Measurements from ENCODE around the gene IL4.

Gene IL4

GRCh38 chr5:132639706-132640130, 34.1 kb upstream of the IL4 start:
- TF ChIP-seq CTCF (conservative IDR thresholded peaks at IDR 0.05; ENCODE audit: low read depth) = no peak
- no peak for DNase-seq (ENCODE audit: low spot score)
- ChIA-PET CTCF (interaction anchor here (0.7 kb wide), 1 partner anchor 412 kb away, joined by 3 read pairs; the partner anchor contains the start of gene P4HA2), POLR2A (ENCODE audit: low non-redundant PET) (no interaction called here)
- H3K27ac ChIP-seq = no peak overlapping the region

- ChIA-PET POLR2A (ENCODE audit: low non-redundant PET) (no interaction called here), CTCF (interaction anchor here (0.7 kb wide), 1 partner anchor 34 kb away, joined by 3 read pairs; no protein-coding TSS in a partner anchor)
- H3K27ac ChIP-seq = no peak overlapping the region
- no peak for DNase-seq (ENCODE audit: low spot score)
- no peak for TF ChIP-seq CTCF (conservative IDR thresholded peaks at IDR 0.05; ENCODE audit: low read depth)
Measured at GRCh38 chr5:132640613-132641012, 33.2 kb upstream of the IL4 start.

- no peak for DNase-seq (ENCODE audit: low spot score)
- CTCF ChIA-PET = interaction anchor here (0.5 kb wide), 1 partner anchor 9 kb away, joined by 3 read pairs; no protein-coding TSS in a partner anchor
- H3K27ac ChIP-seq = no peak overlapping the region
- TF ChIP-seq CTCF (conservative IDR thresholded peaks at IDR 0.05; ENCODE audit: low read depth) = no peak
- POLR2A ChIA-PET (ENCODE audit: low non-redundant PET) = no interaction called here
Measured at GRCh38 chr5:132641241-132641723, 32.5 kb upstream of the IL4 start.

GRCh38 chr5:132641841-132642240, 31.9 kb upstream of the IL4 start:
- no peak for TF ChIP-seq CTCF (conservative IDR thresholded peaks at IDR 0.05; ENCODE audit: low read depth)
- H3K27ac ChIP-seq = no peak overlapping the region
- ChIA-PET CTCF (interaction anchor here (0.5 kb wide), 1 partner anchor 9 kb away, joined by 3 read pairs; no protein-coding TSS in a partner anchor), POLR2A (ENCODE audit: low non-redundant PET) (no interaction called here)
- DNase-seq (ENCODE audit: low spot score) = no peak

- no peak overlapping the region for H3K27ac ChIP-seq
- TF ChIP-seq CTCF (conservative IDR thresholded peaks at IDR 0.05; ENCODE audit: low read depth) = no peak
- no peak for DNase-seq (ENCODE audit: low spot score)
- ChIA-PET POLR2A (ENCODE audit: low non-redundant PET) (interaction anchor here (0.6 kb wide), 1 partner anchor 547 kb away, joined by 3 read pairs; no protein-coding TSS in a partner anchor), CTCF (interaction anchor here (0.5 to 1.1 kb wide), 4 partner anchors 20 to 267 kb away, joined by 3 to 6 read pairs (median 4); no protein-coding TSS in a partner anchor)
Measured at GRCh38 chr5:132644177-132644576, 29.6 kb upstream of the IL4 start.

GRCh38 chr5:132646583-132647266, 27.1 kb upstream of the IL4 start:
- DNase-seq (ENCODE audit: low spot score) = no peak
- TF ChIP-seq CTCF (conservative IDR thresholded peaks at IDR 0.05; ENCODE audit: low read depth) = no peak
- H3K27ac ChIP-seq = no peak overlapping the region
- ChIA-PET POLR2A (ENCODE audit: low non-redundant PET) (interaction anchor here (0.6 kb wide), 1 partner anchor 183 kb away, joined by 3 read pairs; no protein-coding TSS in a partner anchor), CTCF (no interaction called here)
